ENCODE measurements around the gene COX11.

The COX11 gene

GRCh38 chr17:54956791-54957190 lies 11.7 kb downstream of the COX11 start:
- DNase-seq: no peak

- DNase-seq: no peak
These were observed 17.2 kb downstream of the COX11 start for GRCh38 chr17:54951286-54951685.

GRCh38 chr17:54950116-54950515 lies 18.3 kb downstream of the COX11 start:
- DNase-seq: no peak

- DNase-seq: no peak
These were observed 20.1 kb downstream of the COX11 start for GRCh38 chr17:54948380-54948779.

GRCh38 chr17:54947396-54947795 lies 21.1 kb downstream of the COX11 start:
- no peak for DNase-seq

GRCh38 chr17:54945671-54946070 lies 22.8 kb downstream of the COX11 start:
- no peak for DNase-seq

- DNase-seq: no peak
These were observed 23.2 kb downstream of the COX11 start for GRCh38 chr17:54945231-54945630.

GRCh38 chr17:54944796-54945195 lies 23.7 kb downstream of the COX11 start:
- no peak for DNase-seq

- DNase-seq: no peak
These were observed 27.2 kb downstream of the COX11 start for GRCh38 chr17:54941285-54941684.

- no peak for DNase-seq
These were observed 31.0 kb downstream of the COX11 start for GRCh38 chr17:54937426-54937825.

- no peak for DNase-seq
These were observed 31.4 kb downstream of the COX11 start for GRCh38 chr17:54937018-54937417.

GRCh38 chr17:54935471-54935870 lies 33.0 kb downstream of the COX11 start:
- DNase-seq: no peak

- no peak for DNase-seq
These were observed 34.5 kb downstream of the COX11 start for GRCh38 chr17:54933921-54934320.

GRCh38 chr17:54932711-54933110 lies 35.7 kb downstream of the COX11 start:
- DNase-seq: no peak

- DNase-seq: no peak
These were observed 40.9 kb downstream of the COX11 start for GRCh38 chr17:54927525-54927924.

GRCh38 chr17:54924405-54924804 lies 44.0 kb downstream of the COX11 start:
- DNase-seq: no peak

- DNase-seq: no peak
These were observed 47.6 kb downstream of the COX11 start for GRCh38 chr17:54920819-54921218.

- DNase-seq: no peak
These were observed 49.0 kb downstream of the COX11 start for GRCh38 chr17:54919425-54919824.

- no peak for DNase-seq
These were observed 51.7 kb downstream of the COX11 start for GRCh38 chr17:54916721-54917120.

Data from cortex of kidney (tissue), 1 donor.